ENCODE measurements around the gene BRD4.
A peak's percentile ranks its signal among the peaks of the same experiment; 100 is the strongest.

Gene BRD4

GRCh38 chr19:15313649-15314279 lies 18.6 kb downstream of the BRD4 start:
- no peak for DNase-seq (ENCODE audit: low spot score)

- no peak for DNase-seq (ENCODE audit: low spot score)
Measured at GRCh38 chr19:15307169-15307568, 25.2 kb downstream of the BRD4 start.

GRCh38 chr19:15305582-15306334 lies 26.6 kb downstream of the BRD4 start:
- DNase-seq (ENCODE audit: low spot score) = no peak

GRCh38 chr19:15304140-15304705 lies 28.1 kb downstream of the BRD4 start:
- DNase-seq (ENCODE audit: low spot score) = no peak

- DNase-seq (ENCODE audit: low spot score) = no peak
Measured at GRCh38 chr19:15303105-15303780, 29.1 kb downstream of the BRD4 start.

- peak; percentile 42 for DNase-seq (ENCODE audit: low spot score)
Measured at GRCh38 chr19:15300533-15301197, 31.7 kb downstream of the BRD4 start.

GRCh38 chr19:15299568-15300409 lies 32.5 kb downstream of the BRD4 start:
- no peak for DNase-seq (ENCODE audit: low spot score)

GRCh38 chr19:15298847-15299567 lies 33.3 kb downstream of the BRD4 start:
- DNase-seq (ENCODE audit: low spot score) = no peak

- DNase-seq (ENCODE audit: low spot score) = peak; percentile 31
Measured at GRCh38 chr19:15297416-15298224, 34.7 kb downstream of the BRD4 start.

GRCh38 chr19:15296841-15297415 lies 35.4 kb downstream of the BRD4 start:
- no peak for DNase-seq (ENCODE audit: low spot score)

GRCh38 chr19:15296353-15296752 lies 36.0 kb downstream of the BRD4 start:
- DNase-seq (ENCODE audit: low spot score) = no peak

- no peak for DNase-seq (ENCODE audit: low spot score)
Measured at GRCh38 chr19:15294561-15294990, 37.8 kb downstream of the BRD4 start.

GRCh38 chr19:15293781-15294491 lies 38.4 kb downstream of the BRD4 start:
- no peak for DNase-seq (ENCODE audit: low spot score)

GRCh38 chr19:15292847-15293582 lies 39.3 kb downstream of the BRD4 start:
- no peak for DNase-seq (ENCODE audit: low spot score)

GRCh38 chr19:15292140-15292539 lies 40.2 kb downstream of the BRD4 start:
- DNase-seq (ENCODE audit: low spot score) = no peak

GRCh38 chr19:15291548-15292021 lies 40.8 kb downstream of the BRD4 start:
- no peak for DNase-seq (ENCODE audit: low spot score)

GRCh38 chr19:15291089-15291488 lies 41.2 kb downstream of the BRD4 start:
- DNase-seq (ENCODE audit: low spot score) = no peak

- no peak for DNase-seq (ENCODE audit: low spot score)
Measured at GRCh38 chr19:15290166-15290565, 42.2 kb downstream of the BRD4 start.
